Neuron (in vitro differentiated cells): Measurements from ENCODE around the gene ABCB11.

Experiments used
- H2AFZ ChIP-seq: one replicate; pipeline ENCODE4 v1.6.1; 2013; ENCODE audit warnings: low read depth, mild to moderate bottlenecking, inconsistent platforms, low read length, moderate library complexity
- H3K27me3 ChIP-seq: one replicate; pipeline ENCODE4 v1.6.1; 2013; ENCODE audit warnings: low read length; ENCODE audit not compliant: insufficient read depth
- H3K36me3 ChIP-seq: one replicate; pipeline ENCODE4 v1.6.1; 2013; ENCODE audit warnings: low read length; ENCODE audit not compliant: insufficient read depth
- H3K4me1 ChIP-seq: one replicate; pipeline ENCODE4 v1.6.1; 2013; ENCODE audit warnings: low read length; ENCODE audit not compliant: insufficient read depth
- H3K4me3 ChIP-seq: 2 replicates; pipeline ENCODE4 v1.5.1; 2013; ENCODE audit warnings: mild to moderate bottlenecking, low read length, moderate library complexity
- H3K9me3 ChIP-seq: one replicate; pipeline ENCODE4 v1.6.1; 2013; ENCODE audit warnings: low read length

ABCB11 gene

DNA sequence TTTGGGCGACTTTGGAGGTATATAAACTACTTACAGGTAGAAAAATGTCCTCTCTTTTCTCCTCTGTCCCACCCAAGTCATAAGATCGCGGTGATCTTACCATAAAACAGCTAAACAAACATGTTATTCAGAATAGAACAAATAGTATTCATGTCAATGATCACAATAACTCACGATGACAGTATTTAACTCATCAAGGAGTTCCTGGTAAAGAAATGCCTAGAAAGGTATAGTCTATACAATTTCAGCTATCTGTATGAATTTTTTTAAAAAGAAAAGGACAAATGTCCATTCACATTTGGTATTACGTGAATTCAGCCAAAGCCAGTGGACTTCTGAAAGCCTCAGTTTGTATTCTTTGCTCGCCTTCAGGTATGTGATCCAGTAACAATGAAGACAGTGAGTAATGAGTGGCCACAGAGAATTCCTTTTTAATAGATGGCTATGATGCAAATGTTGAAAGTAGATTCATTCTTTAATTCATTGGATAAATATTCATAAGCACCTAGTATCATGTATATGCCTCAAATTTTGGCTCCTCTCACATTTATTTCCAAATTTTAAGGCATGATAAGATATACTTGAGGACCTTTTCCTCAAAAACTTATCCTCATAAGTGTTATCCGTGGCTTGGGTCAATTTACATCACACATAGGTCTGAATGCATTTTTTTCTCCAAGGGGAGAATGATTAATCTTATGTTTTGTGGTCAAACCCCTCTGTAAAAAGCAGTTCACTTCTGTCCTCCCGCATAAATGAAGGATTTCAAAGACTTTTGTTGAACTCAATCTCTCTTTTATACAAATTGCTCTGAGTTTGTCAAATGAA lies 20.3 kb downstream of the ABCB11 start:
- no peaks in the 10 kb centered on the region for H3K4me1 ChIP-seq
- H3K36me3 ChIP-seq, result no peaks in the 10 kb centered on the region
- no peaks in the 10 kb centered on the region for H3K9me3 ChIP-seq
- H2AFZ ChIP-seq, result no peak overlapping the region
- no peaks in the 10 kb centered on the region for H3K27me3 ChIP-seq
- H3K4me3 ChIP-seq, result no peak overlapping the region

GRCh38 chr2:169009865-169010579 lies 21.1 kb downstream of the ABCB11 start:
- no peaks in the 10 kb centered on the region for H3K27me3 ChIP-seq
- no peak overlapping the region for H2AFZ ChIP-seq
- H3K4me3 ChIP-seq, result no peak overlapping the region

GRCh38 chr2:169007941-169008340 lies 23.2 kb downstream of the ABCB11 start:
- Histone ChIP-seq H3K36me3 (no peaks in the 10 kb centered on the region), H3K4me3 (no peak overlapping the region), H3K27me3 (no peaks in the 10 kb centered on the region), H3K4me1 (no peaks in the 10 kb centered on the region), H3K9me3 (no peaks in the 10 kb centered on the region), H2AFZ (no peak overlapping the region)

More at GRCh38 chr2:169009865-169010579, 21.1 kb downstream of the ABCB11 start:
- Histone ChIP-seq H3K9me3 (no peaks in the 10 kb centered on the region), H3K4me1 (no peaks in the 10 kb centered on the region), H3K36me3 (no peaks in the 10 kb centered on the region)

GRCh38 chr2:169007356-169007755 lies 23.8 kb downstream of the ABCB11 start:
- Histone ChIP-seq H3K4me1 (no peaks in the 10 kb centered on the region), H3K27me3 (no peaks in the 10 kb centered on the region), H3K4me3 (no peak overlapping the region), H3K9me3 (no peaks in the 10 kb centered on the region), H3K36me3 (no peaks in the 10 kb centered on the region), H2AFZ (no peak overlapping the region)

DNA sequence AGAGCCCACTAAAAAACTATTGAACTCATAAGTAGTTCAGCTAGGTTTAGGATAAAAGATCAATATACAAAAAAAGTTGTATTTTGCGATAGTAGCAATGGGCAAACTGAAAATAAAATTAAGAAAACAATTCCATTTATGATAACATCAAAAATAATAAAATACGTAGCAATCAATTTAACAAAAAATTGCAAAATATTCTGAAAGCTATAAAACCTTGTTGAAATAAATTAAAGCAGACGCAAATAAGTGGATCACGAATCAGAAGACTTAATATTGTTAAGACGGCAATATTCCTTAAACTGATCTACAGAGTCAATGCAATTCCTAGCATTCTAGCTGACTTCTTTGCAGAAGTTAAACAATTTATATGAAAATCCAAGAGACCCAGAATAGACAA lies 24.5 kb downstream of the ABCB11 start:
- H3K36me3 ChIP-seq, result no peaks in the 10 kb centered on the region

GRCh38 chr2:169005994-169006393 lies 25.1 kb downstream of the ABCB11 start:
- Histone ChIP-seq H2AFZ (no peak overlapping the region), H3K4me1 (no peaks in the 10 kb centered on the region), H3K4me3 (no peak overlapping the region), H3K36me3 (no peaks in the 10 kb centered on the region), H3K9me3 (no peaks in the 10 kb centered on the region), H3K27me3 (no peaks in the 10 kb centered on the region)

More for the DNA sequence above, 24.5 kb downstream of the ABCB11 start:
- H3K9me3 ChIP-seq, result no peaks in the 10 kb centered on the region
- H3K27me3 ChIP-seq, result no peaks in the 10 kb centered on the region
- no peak overlapping the region for H3K4me3 ChIP-seq
- H3K4me1 ChIP-seq, result no peaks in the 10 kb centered on the region
- H2AFZ ChIP-seq, result no peak overlapping the region

GRCh38 chr2:169005080-169005598 lies 26.0 kb downstream of the ABCB11 start:
- Histone ChIP-seq H3K36me3 (no peaks in the 10 kb centered on the region), H3K4me1 (no peaks in the 10 kb centered on the region), H3K9me3 (no peaks in the 10 kb centered on the region), H3K27me3 (no peaks in the 10 kb centered on the region), H3K4me3 (no peak overlapping the region), H2AFZ (no peak overlapping the region)

DNA sequence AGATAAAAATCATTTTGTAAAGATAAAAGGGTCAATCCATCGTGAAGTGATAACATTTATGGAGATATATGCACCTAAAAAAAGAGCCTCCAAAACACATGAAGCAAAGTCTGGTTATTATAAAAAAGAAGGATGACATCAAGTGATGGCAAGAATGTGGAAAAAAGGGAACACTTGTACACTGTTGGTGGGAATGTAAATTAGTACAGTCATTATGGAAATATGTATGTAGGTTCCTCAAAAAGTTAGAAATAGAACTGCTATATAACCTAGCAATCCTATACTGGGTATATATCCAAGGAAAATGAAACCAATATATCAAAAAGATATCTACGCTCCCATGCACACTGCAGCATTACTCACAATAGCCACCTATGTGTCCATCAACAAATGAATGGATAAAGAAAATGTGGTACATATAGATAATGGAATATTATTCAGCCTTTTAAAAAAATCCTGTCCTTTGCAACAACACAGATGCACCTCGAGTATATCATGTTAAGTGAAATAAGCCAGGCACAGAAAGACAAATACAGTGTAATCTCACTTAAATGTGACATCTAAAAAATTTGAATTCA lies 28.9 kb downstream of the ABCB11 start:
- Histone ChIP-seq H3K9me3 (no peaks in the 10 kb centered on the region), H2AFZ (no peak overlapping the region), H3K4me1 (no peaks in the 10 kb centered on the region), H3K36me3 (no peaks in the 10 kb centered on the region), H3K27me3 (no peaks in the 10 kb centered on the region), H3K4me3 (no peak overlapping the region)

DNA sequence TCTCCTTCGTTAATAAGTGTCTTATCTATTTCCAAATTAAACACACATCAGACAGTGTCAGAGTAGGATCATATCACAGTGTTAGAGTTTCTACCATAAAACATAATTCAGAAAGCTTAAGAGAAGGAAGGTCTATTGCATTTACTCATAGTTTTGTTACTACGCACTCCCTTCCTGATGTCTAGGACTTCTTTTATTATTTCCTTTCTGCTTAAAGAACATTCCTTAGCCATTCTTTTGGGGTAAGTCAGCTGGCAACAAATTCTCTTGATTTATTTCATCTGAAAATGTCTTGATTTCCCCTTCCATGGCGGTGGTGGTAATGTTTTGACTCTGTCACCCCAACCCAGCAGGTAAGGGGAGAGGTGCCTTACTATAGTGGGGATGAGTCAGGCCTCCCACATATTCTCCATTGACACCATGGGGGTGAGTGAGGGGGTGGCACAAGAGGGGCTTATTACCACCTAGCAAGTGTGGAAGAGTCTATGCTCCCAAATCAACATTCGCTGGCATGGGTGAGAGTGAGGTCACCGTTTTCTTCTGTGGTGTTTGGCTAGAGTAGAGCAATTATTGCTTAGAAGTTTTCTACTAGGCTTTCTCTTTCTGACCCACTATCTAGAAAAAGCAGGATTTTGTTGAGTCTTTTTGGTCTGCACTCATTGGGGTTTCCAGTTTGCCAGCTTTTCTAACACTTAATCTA lies 29.9 kb downstream of the ABCB11 start:
- Histone ChIP-seq H3K9me3 (no peaks in the 10 kb centered on the region), H3K27me3 (no peaks in the 10 kb centered on the region), H3K4me1 (no peaks in the 10 kb centered on the region), H2AFZ (no peak overlapping the region), H3K36me3 (no peaks in the 10 kb centered on the region), H3K4me3 (no peak overlapping the region)

DNA sequence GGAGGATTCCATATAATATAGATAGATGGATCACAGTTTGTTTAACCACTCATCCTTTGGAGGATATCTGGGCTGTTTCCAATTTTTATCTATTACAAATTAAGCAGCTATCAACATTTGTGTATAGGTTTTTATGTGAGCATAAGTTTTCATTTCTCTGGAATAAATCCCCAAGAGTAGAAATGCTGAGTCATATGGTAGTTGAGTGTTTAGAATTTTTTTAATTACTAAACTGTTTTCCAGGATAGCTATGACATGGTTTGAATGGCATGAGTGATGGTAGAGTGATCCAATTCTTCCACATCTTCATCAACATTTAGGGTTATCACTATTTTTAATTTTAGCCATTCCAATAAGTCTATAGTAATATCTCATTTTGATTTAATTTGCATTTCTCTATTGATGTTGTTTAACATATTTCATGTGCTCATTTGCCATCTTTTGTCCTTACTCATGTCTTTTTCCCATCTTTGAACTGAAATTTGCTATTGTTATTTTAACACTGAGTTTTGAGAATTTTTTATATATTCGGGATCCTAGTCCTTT lies 31.4 kb downstream of the ABCB11 start:
- H3K4me1 ChIP-seq, result no peaks in the 10 kb centered on the region
- H3K27me3 ChIP-seq, result no peaks in the 10 kb centered on the region
- H2AFZ ChIP-seq, result no peak overlapping the region
- H3K4me3 ChIP-seq, result no peak overlapping the region
- H3K36me3 ChIP-seq, result no peaks in the 10 kb centered on the region
- H3K9me3 ChIP-seq, result no peaks in the 10 kb centered on the region

GRCh38 chr2:168998609-168999211 lies 32.4 kb downstream of the ABCB11 start:
- no peaks in the 10 kb centered on the region for H3K9me3 ChIP-seq
- H3K36me3 ChIP-seq, result no peaks in the 10 kb centered on the region
- H2AFZ ChIP-seq, result no peak overlapping the region
- H3K4me1 ChIP-seq, result no peaks in the 10 kb centered on the region
- no peaks in the 10 kb centered on the region for H3K27me3 ChIP-seq
- H3K4me3 ChIP-seq, result no peak overlapping the region

- H3K9me3 ChIP-seq, result no peaks in the 10 kb centered on the region
- no peaks in the 10 kb centered on the region for H3K27me3 ChIP-seq
- H3K4me3 ChIP-seq, result no peak overlapping the region
- H3K36me3 ChIP-seq, result no peaks in the 10 kb centered on the region
- H3K4me1 ChIP-seq, result no peaks in the 10 kb centered on the region
- H2AFZ ChIP-seq, result no peak overlapping the region
Measured at GRCh38 chr2:168997794-168998193, 33.3 kb downstream of the ABCB11 start.
